IMR-90 (cell line): Measurements from ENCODE around the gene SNRPA1.

Experiments used
- BHLHE40 ChIP-seq: fragments of 150-350 bp; IDR thresholded peaks from 2 replicates; pipeline ENCODE4 v1.6.1; 2016; ENCODE audit warnings: mild to moderate bottlenecking, low read depth, low read length
- CHD1 ChIP-seq: IDR thresholded peaks from 2 replicates; pipeline ENCODE4 v1.6.1; 2012; ENCODE audit warnings: low read depth, low read length, improper control_type of control experiment
- CTCF ChIP-seq: conservative IDR thresholded peaks from 2 replicates; pipeline ENCODE4 v1.5.1; 2012; ENCODE audit warnings: mild to moderate bottlenecking, low read depth, low read length, improper control_type of control experiment
- ELK1 ChIP-seq: fragments of 150-350 bp; IDR thresholded peaks from 2 replicates; pipeline ENCODE4 v1.6.1; 2016; ENCODE audit warnings: low read depth, mild to moderate bottlenecking, low read length, moderate library complexity, borderline replicate concordance
- MAFK ChIP-seq: IDR thresholded peaks from 2 replicates; pipeline ENCODE4 v1.6.1; 2012; ENCODE audit warnings: low read depth, low read length, improper control_type of control experiment
- POLR2A ChIP-seq: IDR thresholded peaks from 2 replicates; pipeline ENCODE4 v1.6.1; 2012; ENCODE audit warnings: mild to moderate bottlenecking, low read depth, low read length
- RAD21 ChIP-seq: IDR thresholded peaks from 2 replicates; pipeline ENCODE4 v1.6.1; 2012; ENCODE audit warnings: low read length, improper control_type of control experiment
- RCOR1 ChIP-seq: IDR thresholded peaks from 2 replicates; pipeline ENCODE4 v1.6.1; 2012; ENCODE audit warnings: mild to moderate bottlenecking, low read length, improper control_type of control experiment; ENCODE audit not compliant: insufficient replicate concordance
- RFX5 ChIP-seq: IDR thresholded peaks from 2 replicates; pipeline ENCODE4 v1.8.0; 2012; ENCODE audit warnings: low read depth, mild to moderate bottlenecking, low read length, moderate library complexity
- SMC3 ChIP-seq: fragments of 150-350 bp; IDR thresholded peaks from 2 replicates; pipeline ENCODE4 v1.6.1; 2016; ENCODE audit warnings: low read depth, mild to moderate bottlenecking, antibody characterized with exemption, low read length, moderate library complexity
- USF2 ChIP-seq: fragments of 150-350 bp; IDR thresholded peaks from 2 replicates; pipeline ENCODE4 v1.6.1; 2017; ENCODE audit warnings: mild to moderate bottlenecking, antibody characterized with exemption, low read length, low read depth

GRCh38 chr15:101288905-101289513 lies 6.0 kb downstream of the SNRPA1 start:
- TF ChIP-seq CTCF (peak; percentile 61), POLR2A (no peak), RAD21 (peak; percentile 37), CHD1 (no peak), SMC3 (peak; percentile 45), USF2 (no peak), RFX5 (no peak), ELK1 (no peak), MAFK (no peak), RCOR1 (no peak), BHLHE40 (no peak)
